ENCODE results near the gene EZR. TPM values are rescaled to one million over a fixed set of nuclear protein-coding genes. Genes with fewer than 3 reads are reported as not detected.
A peak's percentile ranks its signal among the peaks of the same experiment; 100 is the strongest.

The EZR gene
- polyA plus RNA-seq, 2 of the 4 experiments (the other 2 are of a cell fraction) = 219 to 254 TPM

GRCh38 chr6:158791274-158791855 is 27.8 kb downstream of the EZR start:
- ATAC-seq (no peak), FAIRE-seq (no peak), DNase-seq (ENCODE audit: low read depth in 1 of 2, low spot score in 1 of 2) (no peak)
- no peak overlapping the region for H3K4me3 ChIP-seq
- H3K27ac ChIP-seq = 0 out of 6 replicates have a peak overlapping the region, but pooled peaks of 1 of the 2 experiments have one; percentile 3
- no peak for TF ChIP-seq MAX (IDR thresholded peaks at IDR 0.05)
- POLR2A ChIA-PET = no interaction called here
- H3K4me2 ChIP-seq = 0 out of 3 replicates have a peak overlapping the region, but pooled peaks have one; percentile 21
- H3K9me3 ChIP-seq = no peaks in the 10 kb centered on the region
- peaks cover 68% of the 10 kb centered on the region for H3K4me1 ChIP-seq
- 72% methylated on average over 7 of the region's 7 CpGs for WGBS (ENCODE audit: missing lambda C conversion rate)
- CTCF ChIA-PET = interaction anchor here (0.9 to 3.3 kb wide), 4 partner anchors 87 to 181 kb away, joined by 3 to 16 read pairs (median 5); no protein-coding TSS in a partner anchor

GRCh38 chr6:158789115-158789917 is 29.9 kb downstream of the EZR start:
- ATAC-seq (no peak; a peak in 1 of 6 replicates), DNase-seq (ENCODE audit: low read depth in 1 of 2, low spot score in 1 of 2) (no peak), FAIRE-seq (no peak)
- H3K27ac ChIP-seq = no peak overlapping the region
- no peak for TF ChIP-seq EP300 (IDR thresholded peaks at IDR 0.05)
- TF ChIP-seq ELK1 (IDR thresholded peaks at IDR 0.05; ENCODE audit: low read depth, low read length) = no peak
- TF ChIP-seq CTCF (IDR thresholded peaks at IDR 0.05) = no peak
- no peak for TF ChIP-seq JUNB (IDR thresholded peaks at IDR 0.05)
- no peak for TF ChIP-seq HMGXB4 (CRISPR knock-in tag; IDR thresholded peaks at IDR 0.05; ENCODE audit: borderline replicate concordance)
- TF ChIP-seq MAZ (IDR thresholded peaks at IDR 0.05; ENCODE audit: borderline replicate concordance, low read depth, low read length) = no peak
- no peaks in the 10 kb centered on the region for H3K9me3 ChIP-seq
- CTCF ChIA-PET = interaction anchor here (0.7 to 3.3 kb wide), 4 partner anchors 25 to 543 kb away, joined by 3 to 16 read pairs (median 4); no protein-coding TSS in a partner anchor
- WGBS (ENCODE audit: missing lambda C conversion rate) = 85% methylated on average over 11 of the region's 11 CpGs
- H3K4me2 ChIP-seq = no peak overlapping the region
- POLR2A ChIA-PET = no interaction called here
- H3K4me1 ChIP-seq = peaks cover 61% of the 10 kb centered on the region
- H3K4me3 ChIP-seq = no peak overlapping the region

GRCh38 chr6:158787395-158787794 is 31.8 kb downstream of the EZR start:
- Histone ChIP-seq H3K4me2 (no peak overlapping the region), H3K27ac (no peak overlapping the region), H3K4me1 (peaks cover 41% of the 10 kb centered on the region), H3K9me3 (no peaks in the 10 kb centered on the region), H3K4me3 (no peak overlapping the region)
- ChIA-PET CTCF (interaction anchor here (2.4 kb wide), 1 partner anchor 80 kb away, joined by 5 read pairs; no protein-coding TSS in a partner anchor), POLR2A (no interaction called here)
- 75% methylated on average over 3 of the region's 6 CpGs for WGBS (ENCODE audit: missing lambda C conversion rate)
- TF ChIP-seq TP53 (CRISPR knock-in tag; IDR thresholded peaks at IDR 0.05) (no peak), JUNB (IDR thresholded peaks at IDR 0.05) (no peak), EHF (CRISPR knock-in tag; IDR thresholded peaks at IDR 0.05) (no peak), CEBPB (IDR thresholded peaks at IDR 0.05) (no peak), ELK1 (IDR thresholded peaks at IDR 0.05; ENCODE audit: low read depth, low read length) (no peak), ZNF302 (CRISPR knock-in tag; IDR thresholded peaks at IDR 0.05) (no peak), HEYL (CRISPR knock-in tag; IDR thresholded peaks at IDR 0.05) (no peak), HDAC2 (IDR thresholded peaks at IDR 0.05) (no peak), ATOH8 (CRISPR knock-in tag; IDR thresholded peaks at IDR 0.05; ENCODE audit: low read depth) (no peak), HES2 (IDR thresholded peaks at IDR 0.05) (no peak), BHLHE40 (IDR thresholded peaks at IDR 0.05; ENCODE audit: low read depth, low read length) (no peak), CBX8 (IDR thresholded peaks at IDR 0.05) (no peak), EP300 (IDR thresholded peaks at IDR 0.05) (no peak), BCL3 (IDR thresholded peaks at IDR 0.05) (no peak), NPAS2 (CRISPR knock-in tag; IDR thresholded peaks at IDR 0.05; ENCODE audit: borderline replicate concordance) (no peak), SMC3 (IDR thresholded peaks at IDR 0.05) (no peak)
- FAIRE-seq (no peak), ATAC-seq (no peak), DNase-seq (ENCODE audit: low read depth in 1 of 2, low spot score in 1 of 2) (no peak)

Measured in A549 (cell line).